Muscle of back (tissue), 11 donors: ENCODE measurements around the gene SLC28A2. TPM values are rescaled to one million over a fixed set of nuclear protein-coding genes. Genes with fewer than 3 reads are reported as not detected.

ENCODE experiments used
- DNase-seq, 3 donors: peaks; one replicate each; pipeline versions ENCODE4 v3.0.0 to v3.0.0-alpha.2; 2013
- polyA plus RNA-seq, 10 donors: library from polyadenylated mRNA; unstranded; fragments of 120-200 nt; gene quantifications; one replicate each; pipeline ENCODE4 v1.2.1, GENCODE V29; 2013; ENCODE audit not compliant: insufficient read length in 10 of 10

Gene SLC28A2
- polyA plus RNA-seq, 10 donors = 0.07 to 0.43 (median 0.20) TPM

DNA sequence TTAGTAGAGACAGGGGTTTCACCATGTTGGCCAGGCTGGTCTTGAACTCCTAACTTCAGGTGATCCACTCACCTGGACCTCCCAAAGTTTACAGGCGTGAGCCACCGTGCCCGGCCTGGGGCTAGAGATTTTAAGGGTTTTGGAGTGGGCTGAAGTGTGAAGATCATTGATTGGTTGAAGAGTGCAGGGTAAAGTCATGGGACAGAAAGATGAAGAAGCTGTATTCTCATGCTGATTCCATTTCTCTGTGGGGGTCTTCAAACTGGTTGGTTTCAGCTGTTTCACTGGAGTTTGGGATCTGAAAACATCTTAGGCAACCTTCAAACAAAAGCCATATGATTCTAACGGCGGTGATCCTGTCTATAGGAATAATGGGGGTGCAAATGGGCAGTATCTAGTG is 74.2 kb downstream of the SLC28A2 start:
- no peak for DNase-seq

DNA sequence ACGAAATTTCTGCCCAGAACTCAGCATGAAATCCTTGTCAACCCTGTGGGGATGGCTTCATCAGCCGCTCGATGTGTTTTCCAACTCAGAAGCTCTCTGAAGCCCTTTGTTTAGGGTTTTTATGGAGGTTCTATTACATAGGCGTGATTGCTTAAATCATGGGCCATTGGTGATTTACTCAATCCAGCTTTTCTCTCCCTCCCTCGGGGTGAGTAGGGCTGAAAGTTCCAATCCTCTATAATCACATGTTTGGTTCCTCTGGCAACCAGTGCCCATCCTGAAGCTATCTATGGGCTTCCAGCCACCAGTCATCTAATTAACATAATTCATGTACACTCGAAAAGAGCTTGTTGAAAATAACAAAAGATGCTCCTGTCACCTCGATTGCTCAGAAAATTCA is 74.7 kb downstream of the SLC28A2 start:
- DNase-seq = no peak

Other genes starting within 250 kb of the SLC28A2 start
- 10 to 100 TPM in 2 of 10 donors, 1 to 10 TPM in 8; 5.7 to 12.4 (median 7.0) TPM for gene SORD, start 229.0 kb upstream of the SLC28A2 start, polyA plus RNA-seq
- under 1 TPM in 5 of 10 donors, not detected in 5; 0.03 to 0.42 (median 0.19) TPM for gene DUOX2, start 138.1 kb upstream of the SLC28A2 start, polyA plus RNA-seq
- under 1 TPM in 2 of 10 donors, not detected in 8; 0.20 to 0.34 TPM for gene DUOXA2, start 137.9 kb upstream of the SLC28A2 start, polyA plus RNA-seq
- 1 to 10 TPM in 2 of 10 donors, under 1 TPM in 2, not detected in 6; 0.12 to 3.5 (median 1.6) TPM for gene DUOXA1, start 122.4 kb upstream of the SLC28A2 start, polyA plus RNA-seq
- 1 to 10 TPM in 8 of 10 donors, under 1 TPM in 2; 0.65 to 5.9 (median 2.4) TPM for gene DUOX1, start 122.2 kb upstream of the SLC28A2 start, polyA plus RNA-seq
- gene SHF, start 64.3 kb upstream of the SLC28A2 start, polyA plus RNA-seq = 10 to 100 TPM in 6 of 10 donors, 1 to 10 TPM in 4; 7.2 to 15.4 (median 10.1) TPM
- 100 to 1,000 TPM; 176 to 548 (median 349) TPM for gene GATM, start 126.3 kb downstream of the SLC28A2 start, polyA plus RNA-seq